Epithelial cell of esophagus (primary cell): ENCODE data around the gene IRF2BP1.

Experiments used
- DNase-seq: peaks from one replicate; pipeline ENCODE4 v3.0.0; 2010; ENCODE audit warnings: low read depth
- H3K4me3 ChIP-seq: 2 replicates; pipeline ENCODE4 v1.5.1; 2011; ENCODE audit warnings: mild to moderate bottlenecking, low read length, control low read depth
- TF ChIP-seq, protein P1 (sequence below): IDR thresholded peaks from 2 replicates; pipeline ENCODE4 v1.5.1; 2011; ENCODE audit warnings: low read depth, mild to moderate bottlenecking, low read length, control low read depth, inconsistent platforms; ENCODE audit not compliant: insufficient read depth; ENCODE audit errors: missing control alignments

The IRF2BP1 gene

GRCh38 chr19:45883881-45884681 is 1.9 kb downstream of the IRF2BP1 start:
- no peak for DNase-seq
- TF ChIP-seq, protein P1, sequence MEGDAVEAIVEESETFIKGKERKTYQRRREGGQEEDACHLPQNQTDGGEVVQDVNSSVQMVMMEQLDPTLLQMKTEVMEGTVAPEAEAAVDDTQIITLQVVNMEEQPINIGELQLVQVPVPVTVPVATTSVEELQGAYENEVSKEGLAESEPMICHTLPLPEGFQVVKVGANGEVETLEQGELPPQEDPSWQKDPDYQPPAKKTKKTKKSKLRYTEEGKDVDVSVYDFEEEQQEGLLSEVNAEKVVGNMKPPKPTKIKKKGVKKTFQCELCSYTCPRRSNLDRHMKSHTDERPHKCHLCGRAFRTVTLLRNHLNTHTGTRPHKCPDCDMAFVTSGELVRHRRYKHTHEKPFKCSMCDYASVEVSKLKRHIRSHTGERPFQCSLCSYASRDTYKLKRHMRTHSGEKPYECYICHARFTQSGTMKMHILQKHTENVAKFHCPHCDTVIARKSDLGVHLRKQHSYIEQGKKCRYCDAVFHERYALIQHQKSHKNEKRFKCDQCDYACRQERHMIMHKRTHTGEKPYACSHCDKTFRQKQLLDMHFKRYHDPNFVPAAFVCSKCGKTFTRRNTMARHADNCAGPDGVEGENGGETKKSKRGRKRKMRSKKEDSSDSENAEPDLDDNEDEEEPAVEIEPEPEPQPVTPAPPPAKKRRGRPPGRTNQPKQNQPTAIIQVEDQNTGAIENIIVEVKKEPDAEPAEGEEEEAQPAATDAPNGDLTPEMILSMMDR: no peak
- H3K4me3 ChIP-seq: peak overlapping the region; percentile 17

- DNase-seq: no peak
- peak overlapping the region; percentile 17 for H3K4me3 ChIP-seq
These were observed 2.4 kb downstream of the IRF2BP1 start for GRCh38 chr19:45883586-45883880.

DNA sequence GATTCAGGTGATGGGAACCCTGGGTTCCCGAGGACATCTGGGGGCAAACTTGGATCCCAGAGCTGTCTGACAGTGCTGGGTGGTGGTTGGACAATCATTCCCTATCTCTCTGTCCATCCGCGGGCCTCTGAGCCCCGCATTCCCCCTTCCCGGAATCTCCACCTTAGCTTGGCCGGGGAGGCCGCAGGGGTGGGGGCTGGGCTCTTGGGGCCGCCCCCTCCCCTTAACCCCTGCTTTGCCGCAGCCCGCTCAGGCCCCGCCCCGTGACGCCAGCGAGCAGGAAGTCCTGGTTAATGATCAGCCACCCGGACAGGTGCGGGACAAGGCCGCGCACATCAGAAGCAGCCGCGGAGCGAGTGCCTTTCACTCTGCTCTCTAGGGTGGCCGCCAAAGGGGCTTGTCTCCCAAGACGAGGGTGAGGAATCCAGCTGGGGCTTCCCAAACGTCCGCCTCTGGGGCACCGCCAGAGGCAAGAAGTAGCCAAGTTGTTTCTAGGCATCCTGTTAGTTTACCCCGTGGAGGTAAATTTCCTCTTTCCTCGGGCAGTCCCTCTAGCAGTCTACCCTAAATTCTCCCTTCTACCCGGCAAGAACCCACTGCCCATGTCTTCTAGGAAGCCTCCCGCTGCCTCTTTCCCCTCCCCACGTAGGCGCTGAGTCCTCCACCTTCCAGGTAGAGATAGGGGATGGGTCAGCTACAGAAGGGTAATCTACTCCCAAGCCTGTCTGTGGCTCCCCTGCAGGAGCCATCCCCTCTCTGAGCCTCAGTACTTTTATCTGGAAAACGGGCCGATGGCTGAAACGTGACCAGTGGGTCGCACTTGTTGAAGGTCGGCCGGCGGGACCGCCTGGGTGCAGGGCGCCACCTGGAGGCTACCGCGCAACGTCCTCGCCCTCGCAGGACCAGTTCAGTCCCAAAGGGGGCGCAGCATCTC is 3.0 kb downstream of the IRF2BP1 start:
- peak; percentile 87 for DNase-seq
- TF ChIP-seq, protein P1: peak; percentile 98
- peak overlapping the region; percentile 71 for H3K4me3 ChIP-seq

More at GRCh38 chr19:45883586-45883880, 2.4 kb downstream of the IRF2BP1 start:
- TF ChIP-seq, protein P1: no peak

DNA sequence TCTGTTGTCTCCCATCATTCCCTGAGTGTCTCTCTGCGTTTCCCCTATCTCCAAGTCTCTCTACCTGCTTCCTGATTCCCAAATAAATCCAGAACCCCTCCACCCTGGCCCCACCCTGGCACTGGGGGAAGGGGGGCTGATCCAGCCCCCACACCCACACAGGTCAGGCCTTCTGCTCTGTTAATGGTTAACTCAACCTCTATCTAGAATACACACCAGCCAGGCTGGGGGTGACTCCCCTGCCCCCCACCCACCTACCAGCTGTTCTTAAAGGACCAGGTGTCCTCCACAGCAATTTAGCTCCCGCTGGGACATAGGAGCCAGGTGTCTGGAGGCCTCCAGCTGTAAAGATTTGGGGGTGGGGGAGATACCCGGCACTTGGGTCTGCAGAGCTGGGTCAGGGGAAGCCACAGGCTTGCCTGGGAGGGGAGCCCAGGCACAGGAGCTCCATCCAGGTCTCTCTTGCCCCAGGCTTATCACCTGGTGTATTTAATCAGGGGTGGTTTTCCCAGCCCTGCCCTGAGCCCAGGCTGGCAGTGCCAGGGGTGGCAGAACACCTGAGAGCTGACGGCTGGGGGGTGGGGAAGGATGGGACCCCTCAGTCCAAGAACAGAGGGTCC is 3.9 kb downstream of the IRF2BP1 start:
- H3K4me3 ChIP-seq: peak overlapping the region; percentile 71
- TF ChIP-seq, protein P1: no peak
- no peak for DNase-seq

DNA sequence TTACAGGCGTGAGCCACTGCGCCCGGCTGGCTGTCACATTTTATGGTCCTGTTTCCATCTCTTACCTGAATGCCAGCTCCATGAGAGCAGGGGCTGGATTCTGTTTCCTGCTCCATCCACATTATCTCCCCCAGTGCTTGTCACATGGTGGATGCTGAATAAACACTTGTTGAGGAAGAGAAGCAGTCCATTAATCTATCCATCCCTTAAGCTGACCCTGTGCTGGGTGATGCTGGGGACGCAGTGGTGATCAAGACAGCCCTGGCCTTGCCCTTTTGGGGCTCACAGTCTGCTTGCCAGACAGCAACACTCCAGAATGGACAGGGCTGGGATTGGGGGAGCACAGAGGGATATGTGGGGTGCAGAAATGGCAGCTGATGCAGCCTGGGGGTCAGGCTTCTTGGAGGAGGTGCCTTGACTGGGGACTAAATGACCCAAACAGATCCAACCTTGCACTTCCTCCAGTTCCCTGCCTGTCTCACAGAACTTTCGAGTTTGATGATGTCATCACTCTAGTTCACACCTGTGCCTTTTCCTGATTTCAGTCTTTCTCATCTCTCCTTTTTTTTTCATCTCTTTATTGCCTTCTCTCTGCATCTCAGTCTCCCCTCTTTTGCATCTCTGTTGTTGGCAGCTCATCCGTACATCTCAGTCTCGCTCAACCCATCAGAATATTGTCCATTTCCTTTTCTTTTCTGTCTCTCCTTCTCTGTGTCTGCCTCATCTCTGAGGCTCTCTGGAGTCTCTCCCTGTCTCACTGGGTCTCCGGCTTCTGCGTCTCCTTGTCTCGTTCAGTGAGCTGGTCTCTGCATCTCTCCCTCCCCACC is 4.6 kb downstream of the IRF2BP1 start:
- TF ChIP-seq, protein P1: no peak
- H3K4me3 ChIP-seq: no peak overlapping the region
- DNase-seq: no peak

- DNase-seq: no peak
- TF ChIP-seq, protein P1: no peak
- no peak overlapping the region for H3K4me3 ChIP-seq
These were observed 6.0 kb downstream of the IRF2BP1 start for GRCh38 chr19:45879971-45880370.
